ENCODE data around the gene ALDH3A1. TPM values are rescaled to one million over a fixed set of nuclear protein-coding genes. Genes with fewer than 3 reads are reported as not detected.
A peak's percentile ranks its signal among the peaks of the same experiment; 100 is the strongest.

Gene ALDH3A1
- total RNA-seq, 1 experiment from 2014 or later: 0.35 TPM

DNA sequence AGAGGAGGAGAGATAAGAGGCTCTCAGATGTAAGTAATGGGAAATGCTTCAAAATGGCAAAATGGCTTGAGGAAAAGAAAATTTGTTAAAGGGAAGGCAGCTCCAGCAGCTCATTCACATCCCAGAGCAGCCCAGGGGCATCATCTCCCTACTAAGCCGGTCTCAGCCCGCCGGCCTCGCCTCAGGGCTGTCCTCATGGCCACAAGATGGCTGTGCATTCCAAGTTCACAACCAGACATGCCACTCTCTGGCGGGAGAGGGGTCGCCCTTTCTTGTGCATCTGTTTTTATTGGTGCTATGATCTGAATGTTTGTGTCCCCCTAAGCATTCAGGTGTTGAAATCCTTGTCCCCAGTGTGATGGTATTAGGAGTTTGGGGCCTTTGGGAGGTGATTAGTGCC is 18.2 kb downstream of the ALDH3A1 start (continued):
- TF ChIP-seq E2F4 (CRISPR knock-in tag; IDR thresholded peaks at IDR 0.05; ENCODE audit: borderline replicate concordance, low read depth) (no peak), NR3C1 (CRISPR knock-in tag; conservative IDR thresholded peaks at IDR 0.05; ENCODE audit: low read depth) (no peak), EMX1 (CRISPR knock-in tag; IDR thresholded peaks at IDR 0.05) (no peak), TEAD1 (CRISPR knock-in tag; IDR thresholded peaks at IDR 0.05) (no peak), ZNF263 (CRISPR knock-in tag; IDR thresholded peaks at IDR 0.05; ENCODE audit: low read depth) (no peak)
- TF ChIP-seq, protein P1, sequence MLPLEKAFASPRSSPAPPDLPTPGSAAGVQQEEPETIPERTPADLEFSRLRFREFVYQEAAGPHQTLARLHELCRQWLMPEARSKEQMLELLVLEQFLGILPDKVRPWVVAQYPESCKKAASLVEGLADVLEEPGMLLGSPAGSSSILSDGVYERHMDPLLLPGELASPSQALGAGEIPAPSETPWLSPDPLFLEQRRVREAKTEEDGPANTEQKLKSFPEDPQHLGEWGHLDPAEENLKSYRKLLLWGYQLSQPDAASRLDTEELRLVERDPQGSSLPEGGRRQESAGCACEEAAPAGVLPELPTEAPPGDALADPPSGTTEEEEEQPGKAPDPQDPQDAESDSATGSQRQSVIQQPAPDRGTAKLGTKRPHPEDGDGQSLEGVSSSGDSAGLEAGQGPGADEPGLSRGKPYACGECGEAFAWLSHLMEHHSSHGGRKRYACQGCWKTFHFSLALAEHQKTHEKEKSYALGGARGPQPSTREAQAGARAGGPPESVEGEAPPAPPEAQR (CRISPR knock-in tag; IDR thresholded peaks at IDR 0.05): no peak
- TF ChIP-seq, protein P2, sequence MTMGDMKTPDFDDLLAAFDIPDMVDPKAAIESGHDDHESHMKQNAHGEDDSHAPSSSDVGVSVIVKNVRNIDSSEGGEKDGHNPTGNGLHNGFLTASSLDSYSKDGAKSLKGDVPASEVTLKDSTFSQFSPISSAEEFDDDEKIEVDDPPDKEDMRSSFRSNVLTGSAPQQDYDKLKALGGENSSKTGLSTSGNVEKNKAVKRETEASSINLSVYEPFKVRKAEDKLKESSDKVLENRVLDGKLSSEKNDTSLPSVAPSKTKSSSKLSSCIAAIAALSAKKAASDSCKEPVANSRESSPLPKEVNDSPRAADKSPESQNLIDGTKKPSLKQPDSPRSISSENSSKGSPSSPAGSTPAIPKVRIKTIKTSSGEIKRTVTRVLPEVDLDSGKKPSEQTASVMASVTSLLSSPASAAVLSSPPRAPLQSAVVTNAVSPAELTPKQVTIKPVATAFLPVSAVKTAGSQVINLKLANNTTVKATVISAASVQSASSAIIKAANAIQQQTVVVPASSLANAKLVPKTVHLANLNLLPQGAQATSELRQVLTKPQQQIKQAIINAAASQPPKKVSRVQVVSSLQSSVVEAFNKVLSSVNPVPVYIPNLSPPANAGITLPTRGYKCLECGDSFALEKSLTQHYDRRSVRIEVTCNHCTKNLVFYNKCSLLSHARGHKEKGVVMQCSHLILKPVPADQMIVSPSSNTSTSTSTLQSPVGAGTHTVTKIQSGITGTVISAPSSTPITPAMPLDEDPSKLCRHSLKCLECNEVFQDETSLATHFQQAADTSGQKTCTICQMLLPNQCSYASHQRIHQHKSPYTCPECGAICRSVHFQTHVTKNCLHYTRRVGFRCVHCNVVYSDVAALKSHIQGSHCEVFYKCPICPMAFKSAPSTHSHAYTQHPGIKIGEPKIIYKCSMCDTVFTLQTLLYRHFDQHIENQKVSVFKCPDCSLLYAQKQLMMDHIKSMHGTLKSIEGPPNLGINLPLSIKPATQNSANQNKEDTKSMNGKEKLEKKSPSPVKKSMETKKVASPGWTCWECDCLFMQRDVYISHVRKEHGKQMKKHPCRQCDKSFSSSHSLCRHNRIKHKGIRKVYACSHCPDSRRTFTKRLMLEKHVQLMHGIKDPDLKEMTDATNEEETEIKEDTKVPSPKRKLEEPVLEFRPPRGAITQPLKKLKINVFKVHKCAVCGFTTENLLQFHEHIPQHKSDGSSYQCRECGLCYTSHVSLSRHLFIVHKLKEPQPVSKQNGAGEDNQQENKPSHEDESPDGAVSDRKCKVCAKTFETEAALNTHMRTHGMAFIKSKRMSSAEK (CRISPR knock-in tag; IDR thresholded peaks at IDR 0.05; ENCODE audit: borderline replicate concordance): no peak
- TF ChIP-seq, protein P3, sequence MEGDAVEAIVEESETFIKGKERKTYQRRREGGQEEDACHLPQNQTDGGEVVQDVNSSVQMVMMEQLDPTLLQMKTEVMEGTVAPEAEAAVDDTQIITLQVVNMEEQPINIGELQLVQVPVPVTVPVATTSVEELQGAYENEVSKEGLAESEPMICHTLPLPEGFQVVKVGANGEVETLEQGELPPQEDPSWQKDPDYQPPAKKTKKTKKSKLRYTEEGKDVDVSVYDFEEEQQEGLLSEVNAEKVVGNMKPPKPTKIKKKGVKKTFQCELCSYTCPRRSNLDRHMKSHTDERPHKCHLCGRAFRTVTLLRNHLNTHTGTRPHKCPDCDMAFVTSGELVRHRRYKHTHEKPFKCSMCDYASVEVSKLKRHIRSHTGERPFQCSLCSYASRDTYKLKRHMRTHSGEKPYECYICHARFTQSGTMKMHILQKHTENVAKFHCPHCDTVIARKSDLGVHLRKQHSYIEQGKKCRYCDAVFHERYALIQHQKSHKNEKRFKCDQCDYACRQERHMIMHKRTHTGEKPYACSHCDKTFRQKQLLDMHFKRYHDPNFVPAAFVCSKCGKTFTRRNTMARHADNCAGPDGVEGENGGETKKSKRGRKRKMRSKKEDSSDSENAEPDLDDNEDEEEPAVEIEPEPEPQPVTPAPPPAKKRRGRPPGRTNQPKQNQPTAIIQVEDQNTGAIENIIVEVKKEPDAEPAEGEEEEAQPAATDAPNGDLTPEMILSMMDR (IDR thresholded peaks at IDR 0.05): no peak

DNA sequence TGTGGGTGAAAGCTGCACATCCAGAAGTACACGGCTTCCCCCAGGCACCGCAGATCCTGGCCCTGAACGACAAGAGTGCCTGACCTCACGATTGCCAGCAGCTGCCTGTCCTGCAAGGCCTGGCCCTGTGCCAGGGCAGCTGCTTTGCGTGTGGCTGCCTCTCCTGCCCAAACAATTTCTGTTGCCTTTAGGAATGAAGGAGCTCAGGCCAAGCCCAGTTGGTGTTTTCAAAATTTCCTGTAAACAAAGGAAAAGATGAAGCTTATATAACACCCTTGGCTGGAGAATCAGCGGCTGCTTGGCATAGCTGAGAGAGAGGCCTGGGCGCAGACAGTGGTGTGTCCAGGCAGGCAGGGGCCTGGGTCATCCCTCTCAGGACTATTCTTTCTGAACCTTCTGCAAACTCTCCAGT is 20.0 kb downstream of the ALDH3A1 start:
- DNase-seq (ENCODE audit: low spot score) (no peak), ATAC-seq (no peak)
- CTCF ChIA-PET: interaction anchor here (0.9 to 2.8 kb wide), 6 partner anchors 9 to 139 kb away, joined by 3 to 21 read pairs (median 5); partner anchors contain the start of genes ALDH3A2 and ULK2
- 0 out of 2 replicates have a peak, but pooled peaks have one; percentile 26 for TF ChIP-seq GABPB1 (CRISPR knock-in tag; IDR thresholded peaks at IDR 0.05)
- TF ChIP-seq, protein P4, sequence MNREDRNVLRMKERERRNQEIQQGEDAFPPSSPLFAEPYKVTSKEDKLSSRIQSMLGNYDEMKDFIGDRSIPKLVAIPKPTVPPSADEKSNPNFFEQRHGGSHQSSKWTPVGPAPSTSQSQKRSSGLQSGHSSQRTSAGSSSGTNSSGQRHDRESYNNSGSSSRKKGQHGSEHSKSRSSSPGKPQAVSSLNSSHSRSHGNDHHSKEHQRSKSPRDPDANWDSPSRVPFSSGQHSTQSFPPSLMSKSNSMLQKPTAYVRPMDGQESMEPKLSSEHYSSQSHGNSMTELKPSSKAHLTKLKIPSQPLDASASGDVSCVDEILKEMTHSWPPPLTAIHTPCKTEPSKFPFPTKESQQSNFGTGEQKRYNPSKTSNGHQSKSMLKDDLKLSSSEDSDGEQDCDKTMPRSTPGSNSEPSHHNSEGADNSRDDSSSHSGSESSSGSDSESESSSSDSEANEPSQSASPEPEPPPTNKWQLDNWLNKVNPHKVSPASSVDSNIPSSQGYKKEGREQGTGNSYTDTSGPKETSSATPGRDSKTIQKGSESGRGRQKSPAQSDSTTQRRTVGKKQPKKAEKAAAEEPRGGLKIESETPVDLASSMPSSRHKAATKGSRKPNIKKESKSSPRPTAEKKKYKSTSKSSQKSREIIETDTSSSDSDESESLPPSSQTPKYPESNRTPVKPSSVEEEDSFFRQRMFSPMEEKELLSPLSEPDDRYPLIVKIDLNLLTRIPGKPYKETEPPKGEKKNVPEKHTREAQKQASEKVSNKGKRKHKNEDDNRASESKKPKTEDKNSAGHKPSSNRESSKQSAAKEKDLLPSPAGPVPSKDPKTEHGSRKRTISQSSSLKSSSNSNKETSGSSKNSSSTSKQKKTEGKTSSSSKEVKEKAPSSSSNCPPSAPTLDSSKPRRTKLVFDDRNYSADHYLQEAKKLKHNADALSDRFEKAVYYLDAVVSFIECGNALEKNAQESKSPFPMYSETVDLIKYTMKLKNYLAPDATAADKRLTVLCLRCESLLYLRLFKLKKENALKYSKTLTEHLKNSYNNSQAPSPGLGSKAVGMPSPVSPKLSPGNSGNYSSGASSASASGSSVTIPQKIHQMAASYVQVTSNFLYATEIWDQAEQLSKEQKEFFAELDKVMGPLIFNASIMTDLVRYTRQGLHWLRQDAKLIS (CRISPR knock-in tag; IDR thresholded peaks at IDR 0.05; ENCODE audit: borderline replicate concordance): no peak
- POLR2A ChIA-PET: interaction anchor here (0.5 to 0.6 kb wide), 2 partner anchors 36 to 85 kb away, joined by 4 to 7 read pairs; no protein-coding TSS in a partner anchor
- Mint-ChIP-seq H3K4me3 (no peak overlapping the region), H3K36me3 (no peaks in the 10 kb centered on the region), H3K27me3 (ENCODE audit: low read depth) (no peaks in the 10 kb centered on the region; the same call in none of the 2 replicates), H3K27ac (no peak overlapping the region), H3K4me1 (no peaks in the 10 kb centered on the region), H3K9me3 (peaks cover 12% of the 10 kb centered on the region)
